Panc1 (cell line): ENCODE results near the gene GPR61. TPM values are rescaled to one million over a fixed set of nuclear protein-coding genes. Genes with fewer than 3 reads are reported as not detected.

Experiments used
- ATAC-seq: fragments of 200-7000 bp; cut with Tn5 transposase; 2 replicates; pipeline ENCODE4 v1.9.1; 2020; ENCODE audit warnings: mild to moderate bottlenecking, moderate library complexity
- BruUV-seq: library from RNA; stranded (reverse); fragments of 400-500 nt; replicated peaks from 2 replicates; lab custom pipeline; 2021; lab: Mats Ljungman, UMichigan
- CTCF ChIA-PET: fragments of 300-600 bp; sonication (Branson Sonifier 250); formaldehyde crosslinking; loops from one replicate; lab custom pipeline; 2022; ENCODE audit warnings: antibody characterized with exemption; lab: Charles Lee
- POLR2A ChIA-PET: fragments of 300-600 bp; sonication (Branson Sonifier 250); formaldehyde crosslinking; loops from one replicate; lab custom pipeline; 2022; ENCODE audit warnings: antibody characterized with exemption; lab: Charles Lee
- DNase-seq: peaks from one replicate; pipeline ENCODE4 v3.0.0-alpha.2; 2010; ENCODE audit warnings: low read depth, low spot score
- H3K27ac ChIP-seq: 2 replicates; pipeline ENCODE4 v1.5.1; 2011; ENCODE audit warnings: mild to moderate bottlenecking, low read length, inconsistent platforms
- H3K27me3 ChIP-seq: fragments of 200-500 bp; sonication (Bioruptor generic); 2 replicates; pipeline ENCODE4 v1.6.0; 2014; ENCODE audit warnings: low read length, inconsistent platforms; ENCODE audit not compliant: control insufficient read depth, insufficient read depth
- H3K36me3 ChIP-seq: fragments of 200-500 bp; sonication (Bioruptor generic); 2 replicates; pipeline ENCODE4 v1.5.1; 2014; ENCODE audit warnings: inconsistent platforms, mild to moderate bottlenecking, low read length, moderate library complexity; ENCODE audit not compliant: control insufficient read depth, insufficient read depth
- H3K4me1 ChIP-seq: 2 replicates; pipeline ENCODE4 v1.5.1; 2011; ENCODE audit warnings: inconsistent platforms, mild to moderate bottlenecking, low read length, moderate library complexity; ENCODE audit not compliant: control insufficient read depth, insufficient read depth
- H3K4me3 ChIP-seq, 2 experiments: 2 replicates each; pipeline ENCODE4 v1.5.1; 2011 to 2012; ENCODE audit warnings: low read depth in 2 of 2, low read length in 2 of 2, mild to moderate bottlenecking in 2 of 2, inconsistent platforms in 1 of 2, moderate library complexity in 1 of 2
- H3K9me3 ChIP-seq: fragments of 200-500 bp; sonication (Bioruptor generic); 2 replicates; pipeline ENCODE4 v1.5.1; 2014; ENCODE audit warnings: low read depth, mild to moderate bottlenecking, inconsistent platforms, low read length, moderate library complexity; ENCODE audit not compliant: control insufficient read depth, insufficient read depth
- POLR2AphosphoS5 ChIP-seq: IDR thresholded peaks from 2 replicates; pipeline ENCODE4 v1.6.1; 2012; ENCODE audit warnings: mild to moderate bottlenecking, low read depth, low read length, moderate library complexity
- REST ChIP-seq, 2 experiments: IDR thresholded peaks; 2 replicates each; pipeline ENCODE4 v1.6.1; 2011 to 2012; ENCODE audit warnings: low read depth in 2 of 2, control low read depth in 1 of 2, low read length in 1 of 2, mild to moderate bottlenecking in 1 of 2, moderate library complexity in 1 of 2; ENCODE audit not compliant: insufficient read depth in 1 of 2
- SIN3A ChIP-seq: IDR thresholded peaks from 2 replicates; pipeline ENCODE4 v1.6.1; 2012; ENCODE audit warnings: low read depth, mild to moderate bottlenecking, low read length, moderate library complexity, borderline replicate concordance; ENCODE audit not compliant: insufficient read depth
- TCF7L2 ChIP-seq: IDR thresholded peaks from 2 replicates; pipeline ENCODE4 v1.6.1; 2011; ENCODE audit warnings: mild to moderate bottlenecking, low read depth, low read length, inconsistent platforms
- in situ Hi-C: cut with HindIII; loops from 2 replicates; pipeline ENCODE4 v1.10.0; 2016; ENCODE audit warnings: low sequenced_read_pairs, low pct_unique_long_range_greater_than_20kb
- intact Hi-C: fragments of 100-400 bp; cut with micrococcal nuclease; formaldehyde crosslinking; loops from one replicate; pipeline ENCODE4 v1.10.0; 2022; ENCODE audit not compliant: unreplicated experiment
- total RNA-seq: library from RNA; stranded (reverse); gene quantifications from one replicate; pipeline ENCODE4 v1.2.1, GENCODE V29; 2021; ENCODE audit not compliant: unreplicated experiment
- TF ChIP-seq, protein P1 (sequence below): fragments of 450-650 bp; IDR thresholded peaks from 2 replicates; pipeline ENCODE4 v1.5.1; 2017; ENCODE audit warnings: mild to moderate bottlenecking

GPR61 gene
- total RNA-seq, 1 experiment from 2014 or later = not detected

GRCh38 chr1:109516872-109517271 lies 22.8 kb upstream of the GPR61 start:
- intact Hi-C loops = no loop called here
- H3K36me3 ChIP-seq = no peaks in the 10 kb centered on the region
- BruUV-seq = no TSS peak
- no peaks in the 10 kb centered on the region for H3K4me1 ChIP-seq
- POLR2A ChIA-PET = no interaction called here
- H3K27ac ChIP-seq = no peak overlapping the region
- TF ChIP-seq TCF7L2 = no peak
- TF ChIP-seq SIN3A = no peak
- TF ChIP-seq REST (IDR thresholded peaks at IDR 0.05; ENCODE audit: insufficient read depth in 1 of 2, low read depth in 2 of 2, low read length in 1 of 2) = no peak
- TF ChIP-seq POLR2AphosphoS5 = no peak
- TF ChIP-seq, protein P1, sequence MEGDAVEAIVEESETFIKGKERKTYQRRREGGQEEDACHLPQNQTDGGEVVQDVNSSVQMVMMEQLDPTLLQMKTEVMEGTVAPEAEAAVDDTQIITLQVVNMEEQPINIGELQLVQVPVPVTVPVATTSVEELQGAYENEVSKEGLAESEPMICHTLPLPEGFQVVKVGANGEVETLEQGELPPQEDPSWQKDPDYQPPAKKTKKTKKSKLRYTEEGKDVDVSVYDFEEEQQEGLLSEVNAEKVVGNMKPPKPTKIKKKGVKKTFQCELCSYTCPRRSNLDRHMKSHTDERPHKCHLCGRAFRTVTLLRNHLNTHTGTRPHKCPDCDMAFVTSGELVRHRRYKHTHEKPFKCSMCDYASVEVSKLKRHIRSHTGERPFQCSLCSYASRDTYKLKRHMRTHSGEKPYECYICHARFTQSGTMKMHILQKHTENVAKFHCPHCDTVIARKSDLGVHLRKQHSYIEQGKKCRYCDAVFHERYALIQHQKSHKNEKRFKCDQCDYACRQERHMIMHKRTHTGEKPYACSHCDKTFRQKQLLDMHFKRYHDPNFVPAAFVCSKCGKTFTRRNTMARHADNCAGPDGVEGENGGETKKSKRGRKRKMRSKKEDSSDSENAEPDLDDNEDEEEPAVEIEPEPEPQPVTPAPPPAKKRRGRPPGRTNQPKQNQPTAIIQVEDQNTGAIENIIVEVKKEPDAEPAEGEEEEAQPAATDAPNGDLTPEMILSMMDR = no peak
- no peak for ATAC-seq
- no peaks in the 10 kb centered on the region for H3K9me3 ChIP-seq
- H3K27me3 ChIP-seq = no peaks in the 10 kb centered on the region; the same call in 1 of the 2 replicates
- CTCF ChIA-PET = interaction anchor here (0.6 kb wide), 1 partner anchor 16 kb away, joined by 4 read pairs; no protein-coding TSS in a partner anchor
- H3K4me3 ChIP-seq = no peak overlapping the region
- no peak for DNase-seq
- in situ Hi-C loops = no loop called here

- in situ Hi-C loops = no loop called here
- DNase-seq (no peak), ATAC-seq (no peak)
- BruUV-seq = no TSS peak
- Histone ChIP-seq H3K27me3 (no peaks in the 10 kb centered on the region; the same call in 1 of the 2 replicates), H3K4me1 (no peaks in the 10 kb centered on the region), H3K4me3 (no peak overlapping the region), H3K27ac (no peak overlapping the region), H3K36me3 (no peaks in the 10 kb centered on the region), H3K9me3 (no peaks in the 10 kb centered on the region)
- TF ChIP-seq POLR2AphosphoS5 (no peak), SIN3A (no peak), REST (IDR thresholded peaks at IDR 0.05; ENCODE audit: insufficient read depth in 1 of 2, low read depth in 2 of 2, low read length in 1 of 2) (no peak), TCF7L2 (no peak)
- TF ChIP-seq, protein P1 = no peak
- POLR2A ChIA-PET = no interaction called here
- CTCF ChIA-PET = no interaction called here
- intact Hi-C loops = no loop called here
These were observed 22.3 kb upstream of the GPR61 start for GRCh38 chr1:109517337-109517736.
